Activated T-cell treated with anti-CD3 and anti-CD28 coated beads for 48 hours (primary cell): Measurements from ENCODE around the gene EIF2D.

ENCODE experiments used
- DNase-seq: peaks from one replicate; pipeline ENCODE4 v3.0.0-alpha.2; 2020; ENCODE audit warnings: low read depth

EIF2D gene

GRCh38 chr1:206569556-206569955 lies 42.7 kb downstream of the EIF2D start:
- no peak for DNase-seq

GRCh38 chr1:206568779-206569352 lies 43.4 kb downstream of the EIF2D start:
- DNase-seq, result no peak

- DNase-seq, result no peak
Measured at GRCh38 chr1:206568256-206568655, 44.0 kb downstream of the EIF2D start.

- no peak for DNase-seq
Measured at GRCh38 chr1:206566999-206567398, 45.3 kb downstream of the EIF2D start.

DNA sequence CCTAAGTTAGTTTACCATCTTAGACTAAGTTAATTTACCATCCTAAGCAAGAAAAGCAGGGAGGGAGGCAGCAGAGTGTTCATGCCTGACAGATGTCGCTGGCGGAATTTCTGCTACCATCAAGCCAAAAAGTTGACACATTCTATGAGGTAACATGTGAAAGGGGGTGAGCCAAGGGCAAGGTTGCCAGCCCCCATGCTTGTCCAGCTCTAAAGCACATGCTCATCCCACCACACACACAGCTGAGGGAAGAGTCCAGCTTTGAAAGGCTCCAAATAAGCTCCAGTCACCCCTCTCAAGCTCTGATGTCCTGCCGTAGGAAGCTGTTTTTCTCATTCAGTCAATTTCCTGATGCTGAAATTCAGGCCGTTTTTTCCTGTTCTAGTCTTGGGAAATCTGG lies 46.3 kb downstream of the EIF2D start:
- no peak for DNase-seq

GRCh38 chr1:206563367-206564207 lies 48.7 kb downstream of the EIF2D start:
- no peak for DNase-seq

- no peak for DNase-seq
Measured at GRCh38 chr1:206560007-206560716, 52.1 kb downstream of the EIF2D start.

GRCh38 chr1:206559672-206559995 lies 52.6 kb downstream of the EIF2D start:
- no peak for DNase-seq

GRCh38 chr1:206558794-206559671 lies 53.2 kb downstream of the EIF2D start:
- DNase-seq, result no peak

GRCh38 chr1:206557636-206558473 lies 54.4 kb downstream of the EIF2D start:
- no peak for DNase-seq

DNA sequence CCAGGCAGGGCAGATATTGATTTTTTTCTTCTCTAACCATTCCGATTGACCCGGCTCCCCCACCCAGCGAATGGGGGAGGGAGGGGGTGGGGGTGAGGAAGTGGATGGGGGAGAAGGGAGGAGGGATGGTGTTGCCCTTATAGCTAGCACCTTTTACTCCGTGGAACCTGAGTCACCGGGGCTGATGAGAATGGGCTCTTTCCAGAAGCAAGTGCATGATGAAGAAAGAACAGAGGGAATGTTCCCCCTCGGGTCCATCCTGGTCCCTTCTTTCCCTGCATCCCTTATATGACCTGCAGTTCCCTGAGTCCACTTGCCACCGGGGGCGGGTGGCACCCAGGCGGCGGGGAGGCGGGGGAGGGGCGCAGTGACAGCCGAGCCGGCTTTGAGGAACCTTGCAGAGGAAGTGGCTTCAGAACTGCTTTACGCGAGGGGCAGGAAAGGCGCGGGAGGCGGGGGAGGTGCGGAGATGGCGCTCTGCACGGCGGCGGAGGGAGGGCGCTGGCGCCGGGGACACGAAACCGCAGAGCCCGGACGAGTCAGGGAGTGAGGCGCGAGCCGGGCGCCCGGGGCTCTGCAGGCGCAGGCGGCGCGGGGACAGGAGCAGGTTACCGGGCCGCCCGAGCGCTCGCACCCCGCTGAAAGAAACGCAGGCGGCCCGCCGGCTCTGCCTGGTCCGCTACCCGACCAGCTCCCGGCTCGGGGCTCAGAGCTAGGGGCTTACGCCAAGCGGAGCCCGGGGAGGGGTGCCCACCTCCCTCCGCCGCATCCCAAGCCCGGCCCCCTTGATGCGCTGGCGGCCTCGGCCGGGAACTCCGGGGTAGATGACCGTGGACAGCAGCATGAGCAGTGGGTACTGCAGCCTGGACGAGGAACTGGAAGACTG lies 55.3 kb downstream of the EIF2D start:
- DNase-seq, result peak; percentile 85

- no peak for DNase-seq
Measured at GRCh38 chr1:206556047-206556749, 56.1 kb downstream of the EIF2D start.

DNA sequence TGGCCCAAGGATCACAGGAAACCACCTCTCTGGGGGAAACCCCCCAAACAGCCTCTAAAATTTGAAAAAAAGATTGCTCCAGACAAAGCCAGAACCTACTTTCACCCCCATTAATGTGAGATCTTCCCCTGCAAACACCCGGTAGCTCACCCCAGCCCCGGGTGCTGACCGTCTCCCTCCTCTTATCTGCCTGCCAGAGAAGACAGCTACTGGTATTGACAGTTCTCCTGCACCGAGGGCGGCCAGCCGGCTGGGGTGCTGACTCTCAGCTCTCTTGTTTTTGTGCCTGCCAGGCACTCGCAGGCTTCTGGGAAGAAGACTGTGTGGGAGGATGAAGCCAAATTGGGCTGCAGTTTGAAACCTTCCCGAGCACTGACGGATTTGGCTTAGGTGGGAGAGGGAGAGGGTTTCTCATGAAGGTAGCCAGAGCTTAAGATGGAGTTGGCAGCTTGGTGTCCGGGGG lies 56.8 kb downstream of the EIF2D start:
- no peak for DNase-seq

DNA sequence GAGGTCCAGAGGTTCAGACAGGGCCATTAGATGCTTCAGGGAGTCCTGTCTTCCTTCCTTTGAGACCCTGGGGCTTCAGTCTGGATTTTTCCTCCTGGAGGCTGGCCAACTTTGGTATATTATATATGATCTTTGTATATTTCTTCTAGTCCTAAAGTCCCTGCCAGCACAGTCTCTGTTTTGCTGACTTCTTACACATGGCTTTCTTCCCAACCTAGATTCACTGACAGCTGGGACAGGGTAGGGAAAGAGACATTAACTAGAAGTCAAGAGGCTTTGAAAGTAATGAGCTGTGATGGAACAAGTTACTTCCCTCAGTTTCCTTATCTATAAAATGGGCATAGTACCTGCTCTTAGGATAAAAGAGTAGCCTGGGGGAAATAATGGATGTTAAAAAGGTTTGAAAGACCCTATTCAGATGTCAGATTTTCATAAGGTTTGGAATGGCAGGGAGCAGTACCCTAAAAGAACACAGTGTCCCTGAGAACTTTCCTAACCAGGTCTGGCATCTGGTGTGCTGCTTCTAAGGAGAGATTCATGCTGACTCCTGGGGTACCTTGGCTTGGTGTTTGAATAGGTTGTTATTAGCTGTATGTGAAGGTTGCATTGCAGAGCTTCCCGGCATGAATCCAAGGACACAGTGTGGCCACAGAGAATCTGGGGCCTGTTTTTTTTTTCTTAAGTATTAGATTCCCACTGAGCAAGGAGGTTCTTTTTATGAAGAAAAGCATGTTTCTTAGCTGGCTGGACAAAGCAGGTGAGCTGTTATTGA lies 57.4 kb downstream of the EIF2D start:
- no peak for DNase-seq

GRCh38 chr1:206554211-206554610 lies 58.1 kb downstream of the EIF2D start:
- DNase-seq, result no peak

GRCh38 chr1:206551986-206552326 lies 60.3 kb downstream of the EIF2D start:
- peak; percentile 60 for DNase-seq

DNA sequence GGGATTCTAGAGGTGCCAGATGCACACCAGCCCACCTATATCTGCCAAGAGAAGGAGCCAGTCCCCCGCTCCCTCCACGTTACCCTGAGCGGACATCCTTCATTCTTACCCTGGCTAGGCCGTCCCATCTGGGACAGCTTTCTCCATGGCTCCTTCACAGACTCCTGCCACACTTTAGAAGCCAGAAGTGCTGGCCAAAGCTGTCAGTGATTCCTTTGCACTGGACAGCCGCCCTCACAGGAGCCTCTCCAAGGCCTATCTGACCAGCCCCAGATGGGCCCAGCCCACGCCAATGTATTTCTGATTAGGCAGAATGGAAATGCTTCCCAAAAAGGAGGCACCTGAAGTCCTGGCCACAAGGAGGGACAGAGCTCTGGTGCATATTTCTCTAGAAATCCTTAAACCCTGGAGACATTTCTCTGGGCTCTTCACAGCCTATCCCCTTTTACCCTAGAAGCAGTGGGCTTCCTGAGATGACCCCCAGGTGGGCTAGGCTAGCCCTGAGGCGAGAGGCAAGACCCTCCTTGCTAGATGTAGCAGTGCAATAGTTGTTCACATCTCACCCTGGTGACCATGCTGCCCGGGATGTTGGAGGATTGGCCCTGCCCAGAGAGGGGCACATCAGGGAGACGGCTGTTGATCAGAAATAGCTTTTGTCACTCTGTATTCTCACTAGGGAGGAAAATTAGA lies 60.8 kb downstream of the EIF2D start:
- no peak for DNase-seq

DNA sequence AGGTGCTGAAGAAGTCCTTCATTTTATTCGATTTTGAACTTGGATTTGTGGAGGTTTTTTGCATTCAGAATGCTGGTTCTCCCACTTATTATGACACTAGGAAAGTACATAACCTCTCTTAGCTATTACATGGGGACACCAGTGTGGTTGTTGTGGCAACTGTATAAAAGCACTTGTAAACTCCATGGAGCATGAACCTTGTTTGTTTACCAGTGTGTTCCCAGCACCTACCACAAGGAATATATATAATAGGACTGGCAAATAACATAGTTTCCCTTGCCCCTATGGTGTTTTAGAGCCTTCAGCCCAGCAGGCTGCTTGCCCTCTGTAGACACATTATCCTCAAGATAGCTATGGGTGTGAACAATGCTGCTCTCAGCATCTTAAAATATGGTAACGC lies 61.8 kb downstream of the EIF2D start:
- no peak for DNase-seq
